VCaP (cell line): ENCODE data around the gene HBQ1.
A peak's percentile ranks its signal among the peaks of the same experiment; 100 is the strongest.
"Not testable (repeated sequence)": the region's sequence is repeated elsewhere in the genome, so short reads cannot be mapped to it uniquely, and the experiment has no call there.

ENCODE experiments used
- H3K27ac ChIP-seq: fragments of 450-650 bp; 2 replicates; pipeline ENCODE4 v1.5.1; 2017
- TF ChIP-seq, protein P1 (sequence below): fragments of 450-650 bp; conservative IDR thresholded peaks from 2 replicates; pipeline ENCODE4 v1.5.1; 2017; ENCODE audit warnings: mild to moderate bottlenecking, moderate library complexity

HBQ1 gene

DNA sequence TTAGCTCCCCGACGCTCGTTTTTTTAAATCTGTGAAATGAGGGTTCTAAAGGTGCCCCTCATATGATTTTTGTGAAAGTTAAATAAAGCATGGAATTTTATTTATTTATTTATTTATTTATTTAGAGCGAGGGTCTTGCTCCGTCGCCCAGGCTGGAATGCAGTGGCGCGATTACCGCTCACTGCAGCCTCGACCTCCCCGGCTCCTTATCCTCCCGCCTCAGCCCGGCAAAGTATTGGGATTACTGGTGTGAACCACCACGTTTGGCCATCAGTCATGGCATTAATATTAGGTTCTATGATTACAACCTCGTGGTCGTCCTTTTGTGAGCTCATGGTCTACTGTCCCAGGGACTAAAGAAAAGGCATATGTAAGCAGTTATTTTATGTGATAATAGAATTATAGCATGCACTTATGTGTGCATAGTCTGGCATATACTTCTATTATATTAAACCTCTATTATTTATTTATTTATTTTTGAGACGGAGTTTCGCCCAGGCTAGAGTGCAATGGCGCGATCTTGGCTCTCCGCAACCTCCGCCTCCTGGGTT is 49.5 kb downstream of the HBQ1 start:
- TF ChIP-seq, protein P1, sequence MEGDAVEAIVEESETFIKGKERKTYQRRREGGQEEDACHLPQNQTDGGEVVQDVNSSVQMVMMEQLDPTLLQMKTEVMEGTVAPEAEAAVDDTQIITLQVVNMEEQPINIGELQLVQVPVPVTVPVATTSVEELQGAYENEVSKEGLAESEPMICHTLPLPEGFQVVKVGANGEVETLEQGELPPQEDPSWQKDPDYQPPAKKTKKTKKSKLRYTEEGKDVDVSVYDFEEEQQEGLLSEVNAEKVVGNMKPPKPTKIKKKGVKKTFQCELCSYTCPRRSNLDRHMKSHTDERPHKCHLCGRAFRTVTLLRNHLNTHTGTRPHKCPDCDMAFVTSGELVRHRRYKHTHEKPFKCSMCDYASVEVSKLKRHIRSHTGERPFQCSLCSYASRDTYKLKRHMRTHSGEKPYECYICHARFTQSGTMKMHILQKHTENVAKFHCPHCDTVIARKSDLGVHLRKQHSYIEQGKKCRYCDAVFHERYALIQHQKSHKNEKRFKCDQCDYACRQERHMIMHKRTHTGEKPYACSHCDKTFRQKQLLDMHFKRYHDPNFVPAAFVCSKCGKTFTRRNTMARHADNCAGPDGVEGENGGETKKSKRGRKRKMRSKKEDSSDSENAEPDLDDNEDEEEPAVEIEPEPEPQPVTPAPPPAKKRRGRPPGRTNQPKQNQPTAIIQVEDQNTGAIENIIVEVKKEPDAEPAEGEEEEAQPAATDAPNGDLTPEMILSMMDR, result no peak
- peak overlapping the region; percentile 83 for H3K27ac ChIP-seq

GRCh38 chr16:230351-230750 is 50.1 kb downstream of the HBQ1 start:
- H3K27ac ChIP-seq, result not testable (repeated sequence)
